SIG-M5 (cell line): ENCODE results near the gene NHEJ1.

ENCODE experiments used
- DNase-seq: peaks from one replicate; lab custom pipeline; 2025; lab: John Stamatoyannopoulos, UW

NHEJ1 gene

GRCh38 chr2:219123356-219124135, 37.1 kb downstream of the NHEJ1 start:
- DNase-seq: no peak

- DNase-seq: no peak
Measured at GRCh38 chr2:219122202-219122980, 38.2 kb downstream of the NHEJ1 start.

- DNase-seq: no peak
Measured at GRCh38 chr2:219120082-219120481, 40.5 kb downstream of the NHEJ1 start.

GRCh38 chr2:219119422-219120043, 41.1 kb downstream of the NHEJ1 start:
- no peak for DNase-seq

- DNase-seq: no peak
Measured at GRCh38 chr2:219118504-219118903, 42.1 kb downstream of the NHEJ1 start.

- no peak for DNase-seq
Measured at GRCh38 chr2:219116776-219117646, 43.6 kb downstream of the NHEJ1 start.

GRCh38 chr2:219112651-219113338, 47.8 kb downstream of the NHEJ1 start:
- no peak for DNase-seq

- DNase-seq: no peak
Measured at GRCh38 chr2:219112062-219112406, 48.6 kb downstream of the NHEJ1 start.

GRCh38 chr2:219111375-219112061, 49.1 kb downstream of the NHEJ1 start:
- no peak for DNase-seq

- DNase-seq: no peak
Measured at GRCh38 chr2:219109471-219109870, 51.1 kb downstream of the NHEJ1 start.

- no peak for DNase-seq
Measured at GRCh38 chr2:219107758-219108157, 52.9 kb downstream of the NHEJ1 start.

GRCh38 chr2:219106251-219106650, 54.4 kb downstream of the NHEJ1 start:
- DNase-seq: no peak

- no peak for DNase-seq
Measured at GRCh38 chr2:219104107-219105035, 56.2 kb downstream of the NHEJ1 start.

- no peak for DNase-seq
Measured at GRCh38 chr2:219099329-219099728, 61.3 kb downstream of the NHEJ1 start.

GRCh38 chr2:219095406-219095935, 65.1 kb downstream of the NHEJ1 start:
- DNase-seq: no peak

- DNase-seq: no peak
Measured at GRCh38 chr2:219094171-219094570, 66.4 kb downstream of the NHEJ1 start.

GRCh38 chr2:219090436-219091299, 69.9 kb downstream of the NHEJ1 start:
- no peak for DNase-seq

- no peak for DNase-seq
Measured at GRCh38 chr2:219089330-219089729, 71.3 kb downstream of the NHEJ1 start.
